Muscle layer of duodenum (tissue), 2 donors: Measurements from ENCODE around the gene CRIM1.

Source experiments
- H3K27ac ChIP-seq: one replicate; pipeline ENCODE4 v1.7.0; 2013; ENCODE audit warnings: mild to moderate bottlenecking, low read length
- H3K27me3 ChIP-seq: one replicate; pipeline ENCODE4 v1.7.0; 2013; ENCODE audit warnings: low read depth, mild to moderate bottlenecking, control low read depth, low read length
- H3K36me3 ChIP-seq, 2 donors: one replicate each; pipeline ENCODE4 v1.7.0; 2013; ENCODE audit warnings: low read length in 2 of 2, control low read depth in 1 of 2, mild to moderate bottlenecking in 1 of 2; ENCODE audit not compliant: insufficient read depth in 2 of 2, control insufficient read depth in 1 of 2
- H3K4me1 ChIP-seq, 2 donors: one replicate each; pipeline ENCODE4 v1.7.0; 2013; ENCODE audit warnings: low read length in 2 of 2, mild to moderate bottlenecking in 2 of 2, control low read depth in 1 of 2, moderate library complexity in 1 of 2; ENCODE audit not compliant: insufficient read depth in 2 of 2, control insufficient read depth in 1 of 2
- H3K4me3 ChIP-seq, 2 donors: one replicate each; pipeline ENCODE4 v1.7.0; 2013; ENCODE audit warnings: low read length in 2 of 2, low read depth in 1 of 2, mild to moderate bottlenecking in 1 of 2
- H3K9me3 ChIP-seq, 2 donors: one replicate each; pipeline ENCODE4 v1.7.0; 2013; ENCODE audit warnings: low read length in 2 of 2, control low read depth in 1 of 2, mild to moderate bottlenecking in 1 of 2; ENCODE audit not compliant: control insufficient read depth in 1 of 2
- donor health status: healthy.

Gene CRIM1

DNA sequence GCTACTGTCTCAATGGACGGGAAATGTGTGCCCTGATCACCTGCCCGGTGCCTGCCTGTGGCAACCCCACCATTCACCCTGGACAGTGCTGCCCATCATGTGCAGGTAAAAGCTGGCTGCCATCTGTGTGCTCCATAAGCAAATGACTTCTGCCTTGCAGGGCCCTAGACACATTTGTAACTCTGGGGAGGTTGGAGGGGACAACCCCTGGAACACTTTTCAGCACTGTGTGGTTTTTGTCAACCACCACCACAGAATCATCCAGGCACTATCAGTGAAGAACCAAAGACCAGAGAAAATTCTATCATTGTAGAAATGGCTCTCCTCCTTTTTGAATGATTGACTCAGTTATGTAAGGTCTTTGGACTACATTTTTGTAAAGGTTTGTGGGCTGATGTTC lies 158.1 kb downstream of the CRIM1 start:
- peaks cover 46 to 53% of the 10 kb centered on the region in 2 donors for H3K36me3 ChIP-seq
- H3K9me3 ChIP-seq: no peaks in the 10 kb centered on the region
- H3K27me3 ChIP-seq: no peaks in the 10 kb centered on the region
- H3K4me3 ChIP-seq: no peak overlapping the region
- H3K27ac ChIP-seq: no peak overlapping the region
- H3K4me1 ChIP-seq: no peaks in the 10 kb centered on the region

DNA sequence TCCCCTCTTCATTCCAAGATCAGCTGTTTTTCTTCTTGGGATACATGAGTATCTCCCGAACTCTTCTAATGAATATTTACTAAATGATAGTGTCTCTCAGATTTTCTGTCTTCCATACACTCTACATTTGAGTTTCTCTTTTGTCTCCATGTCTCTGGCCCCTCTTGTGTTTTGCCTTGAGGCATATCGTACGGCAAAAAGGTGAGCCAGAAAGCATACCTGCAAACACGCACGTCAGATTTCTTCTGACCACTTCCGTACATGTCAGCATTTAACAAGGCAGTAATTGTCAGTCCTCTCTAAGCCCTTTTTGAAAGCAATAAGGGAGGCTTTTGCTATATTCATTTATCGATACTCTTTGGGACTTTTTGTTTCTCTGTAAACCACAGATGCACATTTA lies 160.0 kb downstream of the CRIM1 start:
- Histone ChIP-seq H3K9me3 (no peaks in the 10 kb centered on the region), H3K4me1 (no peaks in the 10 kb centered on the region), H3K36me3 (peaks cover 40 to 70% of the 10 kb centered on the region in 2 donors), H3K27me3 (no peaks in the 10 kb centered on the region), H3K4me3 (no peak overlapping the region), H3K27ac (no peak overlapping the region)

DNA sequence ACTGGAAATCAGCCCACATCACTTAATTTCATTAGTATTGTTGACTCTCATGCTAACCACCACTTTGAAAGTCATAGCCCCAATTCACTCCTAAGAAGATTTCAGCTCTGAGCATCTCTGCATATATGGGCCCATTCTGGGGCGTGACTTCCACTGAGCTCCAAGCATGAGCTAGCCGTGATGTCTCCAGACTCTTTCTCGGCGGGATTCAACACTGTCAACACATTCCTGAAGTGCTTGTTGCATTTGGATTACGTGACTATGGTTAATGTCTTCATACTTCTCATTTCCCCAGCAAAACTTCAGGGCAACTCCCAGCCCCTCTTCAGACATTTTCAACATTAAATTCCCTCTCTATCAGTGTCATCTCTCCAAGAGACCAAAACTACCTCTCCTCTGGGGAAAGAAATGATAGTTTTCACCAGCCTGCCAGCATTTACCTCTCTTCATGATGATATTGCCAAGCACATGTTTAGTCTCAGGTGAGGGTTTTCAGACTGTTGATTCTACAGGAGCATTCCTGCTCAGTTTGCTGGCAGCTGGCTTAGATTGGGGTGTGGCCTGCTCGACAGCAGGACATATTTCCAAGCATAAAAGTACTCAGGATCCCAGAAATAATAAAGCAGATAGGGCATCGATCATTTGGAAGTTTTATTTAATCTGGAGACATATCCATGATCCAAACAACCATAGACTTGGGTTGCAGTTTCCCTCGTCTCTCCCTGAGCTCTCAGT lies 160.7 kb downstream of the CRIM1 start:
- no peak overlapping the region for H3K4me3 ChIP-seq
- H3K4me1 ChIP-seq: no peaks in the 10 kb centered on the region
- H3K27me3 ChIP-seq: no peaks in the 10 kb centered on the region
- no peak overlapping the region for H3K27ac ChIP-seq
- H3K9me3 ChIP-seq: no peaks in the 10 kb centered on the region
- peaks cover 40 to 78% of the 10 kb centered on the region in 2 donors for H3K36me3 ChIP-seq

DNA sequence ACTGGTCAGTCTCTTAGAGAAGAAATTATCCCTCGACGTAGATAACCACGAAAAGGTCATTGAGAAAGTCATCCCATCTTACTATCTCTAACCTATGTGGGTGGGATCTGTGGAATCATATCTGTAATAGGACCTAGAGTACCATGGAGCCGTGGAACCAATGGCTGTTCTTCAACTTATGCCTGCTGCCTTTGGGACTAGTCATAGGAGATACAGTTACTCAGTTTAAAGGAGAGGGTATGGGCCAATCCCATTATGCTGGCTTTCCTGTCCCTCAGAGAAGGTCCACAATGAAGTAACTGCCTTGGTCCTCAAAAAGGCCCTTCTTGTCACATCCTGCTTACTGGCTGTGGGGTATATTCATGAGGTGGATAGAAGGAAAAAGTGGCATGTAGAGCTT lies 164.9 kb downstream of the CRIM1 start:
- peaks cover 23 to 70% of the 10 kb centered on the region in 2 donors for H3K36me3 ChIP-seq
- H3K4me1 ChIP-seq: no peaks in the 10 kb centered on the region
- H3K27me3 ChIP-seq: no peaks in the 10 kb centered on the region
- H3K27ac ChIP-seq: no peak overlapping the region
- no peak overlapping the region for H3K4me3 ChIP-seq
- no peaks in the 10 kb centered on the region for H3K9me3 ChIP-seq

DNA sequence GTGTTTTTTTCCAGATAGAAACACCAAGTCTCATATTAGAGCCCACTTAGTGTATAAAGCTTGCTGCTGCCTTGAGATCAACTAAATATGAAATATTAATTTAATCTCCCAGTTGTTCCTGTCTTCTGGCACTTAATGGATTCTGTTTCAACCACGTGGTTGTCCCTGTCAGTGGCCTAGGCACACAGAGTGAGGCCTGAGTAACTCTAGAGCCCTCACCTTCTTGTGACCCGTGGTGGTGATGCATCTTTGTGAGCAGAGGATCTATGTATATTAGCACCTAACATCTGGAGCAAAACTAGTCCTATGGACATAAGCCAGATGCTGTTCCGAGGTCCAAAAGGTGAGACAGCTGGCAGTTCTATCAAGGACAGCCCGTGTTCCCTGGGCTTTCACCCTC lies 167.6 kb downstream of the CRIM1 start:
- Histone ChIP-seq H3K36me3 (peaks cover 13 to 53% of the 10 kb centered on the region in 2 donors), H3K4me1 (no peaks in the 10 kb centered on the region), H3K27me3 (no peaks in the 10 kb centered on the region), H3K4me3 (no peak overlapping the region), H3K27ac (no peak overlapping the region), H3K9me3 (no peaks in the 10 kb centered on the region)

DNA sequence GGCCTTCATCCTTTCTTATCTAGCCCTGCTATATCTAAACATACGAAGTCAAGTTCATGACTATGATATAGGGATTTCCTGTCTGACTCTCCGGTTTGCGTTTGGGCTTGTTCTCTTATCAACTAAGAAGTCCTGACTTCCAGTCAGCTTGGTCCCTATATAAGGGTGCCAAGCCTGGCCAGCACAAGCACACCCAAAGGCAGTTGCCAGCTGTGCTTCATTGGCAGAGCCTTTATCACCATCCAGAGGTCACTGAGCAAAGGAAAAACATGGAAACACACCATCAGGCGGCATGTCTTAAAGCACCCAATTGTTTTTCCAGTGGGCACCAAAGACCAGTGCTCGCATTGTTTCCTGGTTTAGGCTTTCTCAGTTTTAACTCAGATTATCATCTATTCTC lies 169.7 kb downstream of the CRIM1 start:
- Histone ChIP-seq H3K27ac (no peak overlapping the region), H3K36me3 (peaks cover 13 to 44% of the 10 kb centered on the region in 2 donors)

DNA sequence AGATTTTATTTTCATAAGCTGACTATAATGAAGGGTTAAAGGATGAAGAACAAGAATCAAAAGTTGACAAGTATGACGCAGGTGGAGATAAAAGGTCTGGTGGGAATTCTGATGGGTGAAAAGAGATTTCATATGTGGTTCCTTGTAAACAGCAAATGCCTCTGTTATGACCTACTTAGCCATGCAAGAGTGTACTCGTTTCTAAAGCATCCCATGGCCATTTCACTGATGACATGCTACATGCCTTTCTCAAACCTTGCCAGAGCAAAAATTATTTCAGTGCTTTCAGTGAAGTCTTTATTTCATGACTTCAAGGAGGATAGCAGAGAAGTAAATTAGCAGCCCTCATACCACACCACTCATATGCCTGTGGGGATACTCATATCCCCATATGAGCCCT lies 170.6 kb downstream of the CRIM1 start:
- H3K27ac ChIP-seq: no peak overlapping the region
- H3K27me3 ChIP-seq: no peaks in the 10 kb centered on the region
- no peaks in the 10 kb centered on the region for H3K4me1 ChIP-seq
- peaks cover 13 to 34% of the 10 kb centered on the region in 2 donors for H3K36me3 ChIP-seq
- no peak overlapping the region for H3K4me3 ChIP-seq
- no peaks in the 10 kb centered on the region for H3K9me3 ChIP-seq

More for the DNA sequence above, 169.7 kb downstream of the CRIM1 start:
- Histone ChIP-seq H3K9me3 (no peaks in the 10 kb centered on the region), H3K4me1 (no peaks in the 10 kb centered on the region), H3K27me3 (no peaks in the 10 kb centered on the region), H3K4me3 (no peak overlapping the region)

DNA sequence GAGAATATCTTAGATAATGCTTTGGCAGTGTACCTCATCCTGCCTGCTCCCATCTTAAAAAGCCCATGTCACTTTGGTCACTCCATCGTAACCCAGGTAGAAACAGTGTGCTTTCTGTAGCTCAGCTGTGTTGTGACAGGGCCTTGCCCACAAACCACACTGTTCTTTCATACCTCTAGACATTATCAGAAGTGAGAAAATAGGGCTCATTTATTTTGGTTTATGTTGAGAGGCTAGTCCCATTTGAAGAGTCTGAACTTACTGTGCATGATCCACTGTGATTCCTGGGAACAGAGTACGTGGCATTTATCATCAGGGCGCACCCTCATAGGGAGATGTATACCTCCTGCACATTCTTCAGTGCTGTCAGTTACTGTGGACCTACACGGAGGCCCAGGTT lies 172.7 kb downstream of the CRIM1 start:
- no peaks in the 10 kb centered on the region for H3K27me3 ChIP-seq
- H3K27ac ChIP-seq: no peak overlapping the region
- no peak overlapping the region for H3K4me3 ChIP-seq
- no peaks in the 10 kb centered on the region for H3K9me3 ChIP-seq
- no peaks in the 10 kb centered on the region for H3K4me1 ChIP-seq
- H3K36me3 ChIP-seq: peaks cover 10 to 19% of the 10 kb centered on the region in 2 donors

DNA sequence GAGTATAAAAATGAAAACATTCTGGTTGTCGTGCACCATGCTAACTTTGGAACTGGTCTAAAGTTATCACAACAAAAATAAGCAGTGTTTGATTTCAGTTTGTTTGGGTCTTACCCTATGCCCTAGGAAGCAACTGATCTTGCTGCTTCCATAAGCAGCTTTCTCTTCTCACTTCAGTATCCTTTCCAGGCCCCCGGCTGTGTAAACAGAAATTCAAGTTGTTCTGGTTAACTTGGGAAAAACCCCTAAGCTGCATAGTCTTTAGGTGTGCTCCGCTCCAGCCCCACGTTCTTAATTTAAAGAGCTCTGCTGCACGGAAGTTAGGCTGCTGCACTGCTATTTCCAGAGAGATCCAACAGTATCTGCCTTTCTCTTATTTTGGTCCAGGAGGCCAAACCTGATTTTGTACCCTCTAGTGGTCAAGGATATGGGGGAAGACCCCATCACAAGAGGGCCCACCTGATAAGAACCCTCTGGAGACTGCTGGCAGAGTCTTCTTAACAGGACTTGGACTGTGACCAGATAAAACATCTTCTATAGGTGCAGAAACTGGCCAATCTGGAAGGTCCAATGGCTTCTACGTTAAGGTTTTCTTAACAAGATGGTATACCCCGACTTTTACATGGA lies 173.3 kb downstream of the CRIM1 start:
- Histone ChIP-seq H3K4me1 (no peaks in the 10 kb centered on the region), H3K9me3 (no peaks in the 10 kb centered on the region), H3K36me3 (peaks cover 7 to 13% of the 10 kb centered on the region in 2 donors), H3K4me3 (no peak overlapping the region), H3K27ac (no peak overlapping the region), H3K27me3 (no peaks in the 10 kb centered on the region)

DNA sequence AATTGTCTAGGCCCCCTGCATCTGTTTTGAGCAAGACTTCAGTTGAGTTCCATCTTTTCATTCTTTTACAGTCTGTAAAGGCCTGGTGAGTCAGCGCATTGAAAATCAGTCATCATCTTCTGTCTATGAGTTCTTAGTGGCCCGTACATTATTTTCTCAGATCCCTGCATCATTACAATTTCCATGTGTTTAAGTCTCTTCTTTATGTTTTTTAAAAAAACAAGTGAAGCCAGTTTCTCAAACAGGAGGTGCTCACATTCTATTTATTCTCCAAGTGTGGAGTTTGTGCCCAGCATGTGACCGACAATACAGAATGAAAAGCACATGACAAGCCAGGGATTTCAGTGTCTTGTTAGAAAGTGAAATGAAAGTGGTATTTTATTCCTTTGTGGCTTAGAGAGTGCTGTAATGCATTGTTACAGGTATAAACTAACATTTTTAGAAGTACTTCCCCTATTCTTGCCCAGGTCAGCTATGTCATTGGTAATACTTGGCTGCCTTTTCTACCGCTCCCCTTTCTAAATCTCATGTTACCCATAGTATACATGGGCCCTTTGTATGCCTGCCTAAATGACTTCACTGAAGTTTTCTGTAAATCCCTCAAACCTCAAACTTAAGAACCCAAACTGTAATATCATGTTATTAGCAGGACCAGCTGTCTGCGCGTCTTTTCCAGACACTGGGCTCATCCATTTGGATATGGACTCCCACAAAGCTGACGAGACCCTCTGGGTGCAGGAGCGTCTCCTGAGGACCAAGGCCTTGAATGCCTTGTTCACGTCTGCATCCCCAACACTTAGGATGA lies 174.8 kb downstream of the CRIM1 start:
- Histone ChIP-seq H3K36me3 (peaks cover 7 to 9% of the 10 kb centered on the region in 2 donors), H3K27ac (no peak overlapping the region), H3K9me3 (no peaks in the 10 kb centered on the region), H3K4me3 (no peak overlapping the region), H3K27me3 (no peaks in the 10 kb centered on the region), H3K4me1 (no peaks in the 10 kb centered on the region)

DNA sequence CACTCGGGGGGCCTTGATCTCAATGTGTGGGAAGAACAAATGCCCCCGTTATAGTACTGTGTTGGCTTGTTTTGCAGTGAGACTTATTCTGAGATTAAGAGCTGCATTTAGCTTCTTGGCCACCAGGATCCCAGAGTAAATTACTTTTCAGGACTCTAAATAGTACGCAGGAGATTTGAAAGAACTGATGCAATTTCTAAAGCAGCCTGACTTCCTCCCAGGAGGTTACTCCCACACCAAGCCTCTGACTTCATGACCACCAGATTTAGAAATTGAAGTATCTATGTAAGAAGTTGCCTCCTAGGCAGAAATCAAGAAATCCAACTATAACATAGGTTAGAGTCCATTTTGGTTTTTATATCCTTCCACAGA lies 175.4 kb downstream of the CRIM1 start:
- Histone ChIP-seq H3K27ac (no peak overlapping the region), H3K27me3 (no peaks in the 10 kb centered on the region), H3K9me3 (no peaks in the 10 kb centered on the region), H3K36me3 (peaks cover 7 to 9% of the 10 kb centered on the region in 2 donors), H3K4me1 (no peaks in the 10 kb centered on the region), H3K4me3 (no peak overlapping the region)
